Spleen (tissue), 7 donors: ENCODE measurements around the gene UBE2L3.
"Not testable (repeated sequence)": the region's sequence is repeated elsewhere in the genome, so short reads cannot be mapped to it uniquely, and the experiment has no call there.

Experiments used
- POLR2A ChIP-seq, 3 donors: fragments of 450-650 bp; IDR thresholded peaks; one replicate each; pipeline ENCODE4 v1.5.1; 2017; ENCODE audit warnings: antibody characterized with exemption in 3 of 3, mild to moderate bottlenecking in 1 of 3
- TF ChIP-seq, protein P1 (sequence below), 11 experiments: fragments of 200-600 bp in 7 of 11; fragments of 450-650 bp in 4 of 11; sonication (generic) in 4 of 11; IDR thresholded peaks in 8 of 11; conservative IDR thresholded peaks in 3 of 11; 1 replicate in 7 of 11; 2 replicates in 4 of 11; pipeline versions ENCODE4 v1.4.0 to v1.8.0; 2016 to 2021; ENCODE audit warnings: antibody characterized with exemption in 11 of 11, inconsistent platforms in 4 of 11, mild to moderate bottlenecking in 1 of 11
- donor health status: DM: no; HTN: no; CAD: no; lungs with moderate emphysema.
- donor health status: DM: no; HTN: no; CAD: no.
- donor health status: DM: no; HTN: no; CAD: no.

DNA sequence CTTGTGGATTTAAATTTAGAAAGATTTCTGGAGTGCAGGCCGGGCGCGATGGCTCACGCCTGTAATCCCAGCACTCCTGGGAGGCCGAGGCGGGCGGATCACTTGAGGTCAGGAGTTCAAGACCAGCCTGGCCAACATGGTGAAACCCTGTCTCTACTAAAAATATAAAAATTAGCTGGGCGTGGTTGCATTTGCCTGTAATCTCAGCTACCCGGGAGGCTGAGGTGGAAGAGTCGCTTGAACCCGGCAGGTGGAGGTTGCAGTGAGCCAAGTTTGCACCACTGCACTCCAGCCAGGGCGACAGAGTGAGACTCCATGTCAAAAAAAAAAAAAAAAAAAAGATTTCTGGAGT lies 1.5 kb downstream of the UBE2L3 start:
- TF ChIP-seq, protein P1, sequence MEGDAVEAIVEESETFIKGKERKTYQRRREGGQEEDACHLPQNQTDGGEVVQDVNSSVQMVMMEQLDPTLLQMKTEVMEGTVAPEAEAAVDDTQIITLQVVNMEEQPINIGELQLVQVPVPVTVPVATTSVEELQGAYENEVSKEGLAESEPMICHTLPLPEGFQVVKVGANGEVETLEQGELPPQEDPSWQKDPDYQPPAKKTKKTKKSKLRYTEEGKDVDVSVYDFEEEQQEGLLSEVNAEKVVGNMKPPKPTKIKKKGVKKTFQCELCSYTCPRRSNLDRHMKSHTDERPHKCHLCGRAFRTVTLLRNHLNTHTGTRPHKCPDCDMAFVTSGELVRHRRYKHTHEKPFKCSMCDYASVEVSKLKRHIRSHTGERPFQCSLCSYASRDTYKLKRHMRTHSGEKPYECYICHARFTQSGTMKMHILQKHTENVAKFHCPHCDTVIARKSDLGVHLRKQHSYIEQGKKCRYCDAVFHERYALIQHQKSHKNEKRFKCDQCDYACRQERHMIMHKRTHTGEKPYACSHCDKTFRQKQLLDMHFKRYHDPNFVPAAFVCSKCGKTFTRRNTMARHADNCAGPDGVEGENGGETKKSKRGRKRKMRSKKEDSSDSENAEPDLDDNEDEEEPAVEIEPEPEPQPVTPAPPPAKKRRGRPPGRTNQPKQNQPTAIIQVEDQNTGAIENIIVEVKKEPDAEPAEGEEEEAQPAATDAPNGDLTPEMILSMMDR (IDR thresholded peaks at IDR 0.05 in 8 of 11, conservative IDR thresholded peaks at IDR 0.05 in 3 of 11), result not testable (repeated sequence)
- TF ChIP-seq POLR2A (IDR thresholded peaks at IDR 0.05), result not testable (repeated sequence)
